IPS-18c (cell line): ENCODE measurements around the gene ERAP2.
"Not testable (repeated sequence)": the region's sequence is repeated elsewhere in the genome, so short reads cannot be mapped to it uniquely, and the experiment has no call there.

Source experiments
- H3K4me3 ChIP-seq: 2 replicates; pipeline ENCODE4 v1.7.0; 2013; ENCODE audit warnings: low read depth, mild to moderate bottlenecking, low read length, moderate library complexity; ENCODE audit not compliant: insufficient read depth
- H3K9me3 ChIP-seq: one replicate; pipeline ENCODE4 v1.6.1; 2013; ENCODE audit warnings: mild to moderate bottlenecking, low read length, moderate library complexity; ENCODE audit not compliant: control insufficient read depth, insufficient read depth

Gene ERAP2

DNA sequence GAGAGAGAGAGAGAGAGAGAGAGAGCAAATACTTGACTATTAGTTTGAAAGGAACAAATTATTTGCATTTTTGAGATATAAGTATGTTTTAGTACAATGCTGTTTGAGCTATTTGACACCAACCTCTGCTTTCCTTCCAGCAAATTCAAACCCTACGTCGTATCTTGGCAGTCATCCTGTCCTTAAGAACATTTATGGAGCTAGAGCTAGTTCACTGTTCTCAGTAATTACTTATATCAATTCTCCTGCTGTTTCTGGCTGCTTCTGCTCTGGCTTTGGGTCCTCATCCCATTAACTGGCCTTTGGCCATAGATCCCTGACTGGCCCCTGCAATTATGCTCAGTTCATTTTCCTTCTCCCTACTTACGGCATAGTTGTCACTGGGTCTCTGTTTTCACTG is 19.9 kb upstream of the ERAP2 start:
- no peaks in the 10 kb centered on the region for H3K9me3 ChIP-seq
- H3K4me3 ChIP-seq = no peak overlapping the region

- Histone ChIP-seq H3K4me3 (no peak overlapping the region), H3K9me3 (no peaks in the 10 kb centered on the region)
Measured at GRCh38 chr5:96857454-96857853, 18.8 kb upstream of the ERAP2 start.

GRCh38 chr5:96857924-96858323 is 18.4 kb upstream of the ERAP2 start:
- Histone ChIP-seq H3K9me3 (no peaks in the 10 kb centered on the region), H3K4me3 (no peak overlapping the region)

GRCh38 chr5:96859375-96859774 is 16.9 kb upstream of the ERAP2 start:
- Histone ChIP-seq H3K4me3 (no peak overlapping the region), H3K9me3 (no peaks in the 10 kb centered on the region)

DNA sequence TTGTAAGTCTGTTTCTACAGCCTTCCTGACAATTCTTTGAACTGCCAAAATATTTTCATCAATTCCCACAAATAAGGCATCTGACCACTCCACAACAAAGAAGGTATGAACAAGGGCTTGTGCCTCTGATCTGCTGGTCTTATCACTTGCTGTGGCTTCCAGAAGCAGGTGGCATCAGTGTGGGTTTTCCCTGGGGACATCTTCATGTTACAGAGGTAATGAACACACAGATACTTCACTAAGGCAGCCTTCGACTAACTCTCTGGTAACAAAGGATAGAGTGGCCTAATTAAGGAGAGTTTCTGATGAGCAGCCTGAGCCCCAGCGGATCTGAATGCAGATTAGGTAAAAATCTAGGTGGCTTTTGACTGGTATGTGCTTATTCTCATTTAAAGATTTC is 15.2 kb upstream of the ERAP2 start:
- Histone ChIP-seq H3K9me3 (no peaks in the 10 kb centered on the region), H3K4me3 (no peak overlapping the region)

- no peak overlapping the region for H3K4me3 ChIP-seq
Measured at GRCh38 chr5:96863114-96863513, 13.2 kb upstream of the ERAP2 start.

GRCh38 chr5:96863949-96864584 is 12.2 kb upstream of the ERAP2 start:
- H3K4me3 ChIP-seq = no peak overlapping the region
- H3K9me3 ChIP-seq = no peaks in the 10 kb centered on the region

More at GRCh38 chr5:96863114-96863513, 13.2 kb upstream of the ERAP2 start:
- H3K9me3 ChIP-seq = no peaks in the 10 kb centered on the region

- Histone ChIP-seq H3K4me3 (no peak overlapping the region), H3K9me3 (no peaks in the 10 kb centered on the region)
Measured at GRCh38 chr5:96864922-96865530, 11.3 kb upstream of the ERAP2 start.

- H3K4me3 ChIP-seq = no peak overlapping the region
Measured at GRCh38 chr5:96868603-96869371, 7.5 kb upstream of the ERAP2 start.

GRCh38 chr5:96869372-96869641 is 7.0 kb upstream of the ERAP2 start:
- no peaks in the 10 kb centered on the region for H3K9me3 ChIP-seq
- H3K4me3 ChIP-seq = no peak overlapping the region

More at GRCh38 chr5:96868603-96869371, 7.5 kb upstream of the ERAP2 start:
- H3K9me3 ChIP-seq = no peaks in the 10 kb centered on the region

GRCh38 chr5:96870094-96871026 is 5.9 kb upstream of the ERAP2 start:
- no peak overlapping the region for H3K4me3 ChIP-seq

GRCh38 chr5:96871027-96871399 is 5.3 kb upstream of the ERAP2 start:
- Histone ChIP-seq H3K9me3 (no peaks in the 10 kb centered on the region), H3K4me3 (no peak overlapping the region)

More at GRCh38 chr5:96870094-96871026, 5.9 kb upstream of the ERAP2 start:
- H3K9me3 ChIP-seq = no peaks in the 10 kb centered on the region

GRCh38 chr5:96871686-96872085 is 4.6 kb upstream of the ERAP2 start:
- Histone ChIP-seq H3K4me3 (no peak overlapping the region), H3K9me3 (no peaks in the 10 kb centered on the region)

- H3K4me3 ChIP-seq = no peak overlapping the region
- H3K9me3 ChIP-seq = no peaks in the 10 kb centered on the region
Measured at GRCh38 chr5:96873449-96873848, 2.9 kb upstream of the ERAP2 start.

- no peaks in the 10 kb centered on the region for H3K9me3 ChIP-seq
- H3K4me3 ChIP-seq = no peak overlapping the region
Measured at GRCh38 chr5:96874631-96875030, 1.7 kb upstream of the ERAP2 start.

GRCh38 chr5:96875791-96876291 is 459 bp upstream of the ERAP2 start:
- Histone ChIP-seq H3K9me3 (no peaks in the 10 kb centered on the region), H3K4me3 (no peak overlapping the region)

DNA sequence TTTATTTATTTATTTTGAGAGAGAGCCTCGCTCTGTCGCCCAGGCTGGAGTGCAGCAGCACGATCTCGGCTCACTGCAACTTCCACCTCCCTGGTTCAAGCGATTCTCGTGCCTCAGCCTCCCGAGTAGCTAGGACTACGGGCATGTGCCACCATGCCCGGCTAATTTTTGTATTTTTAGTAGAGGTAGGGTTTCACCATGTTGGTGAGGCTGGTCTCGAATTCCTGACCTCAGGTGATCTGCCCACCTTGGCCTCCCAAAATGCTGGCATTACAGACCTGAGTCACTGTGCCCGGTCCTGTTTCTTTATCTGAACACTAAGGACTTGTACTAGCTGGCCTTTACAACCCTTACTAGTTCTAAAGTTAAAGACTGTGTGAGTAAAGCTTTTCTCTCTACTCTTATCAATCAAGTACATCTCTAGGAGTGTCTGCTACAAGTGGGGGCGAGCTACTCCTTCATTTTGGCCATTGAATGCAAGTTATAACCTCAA is 723 bp downstream of the ERAP2 start:
- not testable (repeated sequence) for H3K4me3 ChIP-seq, H3K9me3 ChIP-seq
